Skin epidermis (tissue), 12 donors: ENCODE data around the gene LCA5L.
"Not testable (repeated sequence)": the region's sequence is repeated elsewhere in the genome, so short reads cannot be mapped to it uniquely, and the experiment has no call there.

Source experiments
- H3K27ac ChIP-seq, 21 experiments: fragments of 200-600 bp; sonication (generic) in 11 of 21; one replicate each; pipeline ENCODE4 v1.5.0; 2020; ENCODE audit warnings: mild to moderate bottlenecking in 3 of 21, inconsistent platforms in 2 of 21, moderate library complexity in 2 of 21
- H3K4me3 ChIP-seq, 7 experiments: fragments of 200-600 bp; sonication (generic) in 2 of 7; one replicate each; pipeline ENCODE4 v1.5.0; 2020; ENCODE audit warnings: inconsistent platforms in 2 of 7, mild to moderate bottlenecking in 2 of 7, moderate library complexity in 1 of 7

LCA5L gene

DNA sequence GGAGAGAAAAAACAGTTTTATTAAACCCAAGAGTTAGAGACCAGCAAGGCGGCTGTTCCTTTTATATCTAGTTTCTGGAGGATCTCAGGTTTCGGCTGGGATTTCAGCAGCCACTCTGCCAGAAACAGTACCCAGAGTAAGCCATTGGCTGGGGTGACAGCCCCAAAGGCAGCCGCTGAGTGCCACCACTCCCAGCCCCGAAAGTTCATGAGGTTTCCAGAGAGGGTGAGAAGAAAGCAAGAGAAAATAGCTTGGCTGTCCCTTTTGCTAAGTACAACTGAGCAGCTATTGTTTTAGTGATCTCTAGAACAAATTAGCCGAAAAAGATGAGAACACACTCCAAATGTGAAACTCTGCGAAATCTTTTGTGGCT, 7.4 kb upstream of the LCA5L start:
- H3K4me3 ChIP-seq = no peak overlapping the region
- peak overlapping the region in 2 of 21 experiments; percentile 14 to 19 for H3K27ac ChIP-seq

DNA sequence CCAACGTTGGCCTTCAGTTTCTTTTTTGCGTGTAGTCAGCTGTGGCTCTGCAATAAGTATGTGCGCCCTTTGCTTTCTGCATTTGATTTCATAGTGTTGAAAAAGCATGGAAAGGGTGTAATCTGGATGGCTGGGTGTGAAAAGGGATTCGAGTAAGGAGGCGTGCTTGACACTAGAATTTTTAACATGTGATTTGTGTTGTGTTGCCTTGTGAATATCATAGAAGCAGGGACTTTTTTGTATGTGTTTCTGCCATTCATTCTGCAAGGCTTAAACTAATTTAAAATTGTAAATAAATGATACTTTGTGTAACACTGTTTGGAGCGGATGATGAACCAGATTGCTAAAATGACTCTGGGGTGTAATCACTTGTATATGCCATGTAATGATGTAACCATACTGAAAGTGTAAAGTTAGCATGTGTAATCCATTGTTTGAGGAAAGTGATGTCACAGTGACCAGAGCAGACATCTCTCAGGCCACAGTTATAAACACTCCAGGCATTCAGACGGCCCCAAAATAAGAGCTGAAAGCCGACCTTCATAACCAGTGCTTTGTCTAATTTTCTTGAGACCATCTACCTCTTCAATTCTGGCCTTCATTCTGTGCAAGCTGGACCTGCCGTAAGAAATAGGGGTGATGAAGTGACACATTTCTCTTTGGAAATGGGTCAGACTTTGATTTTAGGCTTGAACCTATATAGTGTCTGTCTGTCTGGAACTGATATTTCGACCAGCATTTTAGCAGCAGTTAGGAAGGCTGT, 6.8 kb upstream of the LCA5L start:
- Histone ChIP-seq H3K27ac (peak overlapping the region in 2 of 21 experiments; percentile 14 to 19), H3K4me3 (no peak overlapping the region)

DNA sequence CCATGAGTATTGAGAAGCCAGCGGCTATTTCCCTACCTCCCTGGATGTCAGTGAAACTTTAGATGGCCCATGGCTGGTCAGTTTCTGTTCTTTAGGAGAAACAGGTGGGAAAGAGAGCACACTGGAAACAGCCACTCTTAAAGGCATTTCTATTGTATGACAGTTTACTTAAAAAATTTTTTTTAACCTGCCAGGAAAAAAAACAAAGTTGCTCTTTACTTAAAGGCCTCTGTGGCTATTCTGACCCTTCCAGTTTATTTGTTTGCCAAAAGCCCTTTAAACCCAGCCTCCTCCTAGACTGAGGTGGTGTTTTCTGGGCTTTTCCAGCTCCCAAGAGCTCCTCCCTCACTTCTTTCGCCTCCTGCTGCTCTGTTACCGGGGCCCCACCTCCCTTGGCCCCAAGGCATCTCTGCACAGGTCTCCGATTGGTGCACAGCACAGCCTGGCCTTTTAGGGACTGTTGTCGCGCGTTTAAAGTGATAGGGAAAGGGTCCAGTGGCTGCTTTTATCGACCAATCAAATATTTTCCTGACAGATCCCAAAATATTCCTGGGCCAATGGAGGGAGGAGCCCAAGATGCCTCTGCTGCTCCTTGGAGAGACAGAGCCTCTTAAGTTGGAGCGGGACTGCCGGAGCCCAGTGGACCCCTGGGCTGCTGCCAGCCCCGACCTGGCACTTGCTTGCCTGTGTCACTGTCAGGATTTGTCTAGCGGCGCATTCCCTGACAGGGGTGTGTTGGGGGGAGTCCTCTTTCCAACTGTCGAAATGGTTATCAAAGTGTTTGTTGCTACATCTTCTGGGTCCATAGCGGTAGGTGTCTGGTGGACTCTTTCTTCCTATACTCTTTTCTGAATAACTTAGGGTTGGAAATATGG, 6.0 kb upstream of the LCA5L start, which contains the start of gene SH3BGR:
Gene SH3BGR, plus strand, starts transcription at position 639 of the 875 bp plus-strand sequence. Its CDS starts 127 bp downstream, at position 766.
- Histone ChIP-seq H3K27ac (peak within 1 kb of the TSS in 3 of 21 experiments; percentile 12 to 19 (median 14)), H3K4me3 (peak within 1 kb of the TSS in 3 of 7 experiments; percentile 1 to 21 (median 17))

DNA sequence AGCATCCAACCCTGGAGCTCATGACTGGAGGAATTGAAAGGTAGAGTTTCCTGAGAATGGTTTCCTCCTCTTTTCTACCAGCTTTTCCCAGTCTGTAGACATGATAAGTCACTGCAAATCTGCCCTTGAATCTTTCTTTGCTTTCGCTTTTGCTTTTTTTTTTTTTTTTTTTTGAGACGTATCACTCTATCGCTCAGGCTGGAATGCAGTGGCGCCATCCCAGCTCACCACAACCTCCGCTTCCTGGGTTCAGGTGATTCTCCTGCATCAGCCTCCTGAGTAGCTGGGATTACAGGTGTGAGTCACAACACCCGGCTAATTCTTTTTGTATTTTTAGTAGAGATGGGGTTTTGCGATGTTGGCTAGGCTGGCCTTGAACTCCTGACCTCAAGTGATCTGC, 1.7 kb upstream of the LCA5L start:
- no peak overlapping the region for H3K27ac ChIP-seq
- no peak overlapping the region for H3K4me3 ChIP-seq

DNA sequence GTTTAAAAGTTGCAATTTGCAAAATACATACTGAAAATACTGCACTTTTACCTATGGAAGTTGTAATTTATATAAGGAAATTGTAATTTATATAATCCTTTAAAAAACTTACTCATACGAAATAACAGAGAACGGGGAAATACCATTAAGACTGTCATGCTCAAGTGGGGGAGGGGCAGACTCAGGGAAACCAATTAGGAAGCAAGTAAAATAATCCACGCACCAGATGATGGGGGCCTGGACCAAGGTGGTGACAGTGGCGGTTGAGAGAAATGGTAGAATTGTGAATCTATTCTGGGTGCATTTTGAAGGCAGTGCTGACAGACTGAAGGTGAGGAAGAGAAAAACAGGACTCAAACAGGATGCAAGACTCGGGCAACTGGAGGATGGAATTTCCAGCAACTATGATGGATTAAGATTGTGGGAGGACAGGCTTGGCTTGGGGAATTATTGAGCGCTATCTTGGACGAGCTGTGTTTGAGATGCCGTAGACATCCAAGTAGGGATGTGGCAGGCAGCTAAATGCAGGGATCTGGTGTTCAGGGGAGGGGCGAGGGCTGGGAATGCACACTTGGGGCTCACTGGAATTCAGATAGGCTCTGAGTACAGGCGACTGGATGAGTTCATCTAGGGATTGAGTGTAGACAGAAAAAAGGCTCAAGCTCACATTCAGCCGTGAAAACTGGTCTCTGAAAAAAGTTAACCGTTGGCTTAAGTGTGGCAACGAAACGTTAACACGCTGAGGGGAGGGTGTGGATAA, 977 bp downstream of the LCA5L start:
- peak overlapping the region in 14 of 21 experiments; percentile 83 to 94 (median 90) for H3K27ac ChIP-seq
- H3K4me3 ChIP-seq = peak overlapping the region; percentile 69 to 93 (median 78)

DNA sequence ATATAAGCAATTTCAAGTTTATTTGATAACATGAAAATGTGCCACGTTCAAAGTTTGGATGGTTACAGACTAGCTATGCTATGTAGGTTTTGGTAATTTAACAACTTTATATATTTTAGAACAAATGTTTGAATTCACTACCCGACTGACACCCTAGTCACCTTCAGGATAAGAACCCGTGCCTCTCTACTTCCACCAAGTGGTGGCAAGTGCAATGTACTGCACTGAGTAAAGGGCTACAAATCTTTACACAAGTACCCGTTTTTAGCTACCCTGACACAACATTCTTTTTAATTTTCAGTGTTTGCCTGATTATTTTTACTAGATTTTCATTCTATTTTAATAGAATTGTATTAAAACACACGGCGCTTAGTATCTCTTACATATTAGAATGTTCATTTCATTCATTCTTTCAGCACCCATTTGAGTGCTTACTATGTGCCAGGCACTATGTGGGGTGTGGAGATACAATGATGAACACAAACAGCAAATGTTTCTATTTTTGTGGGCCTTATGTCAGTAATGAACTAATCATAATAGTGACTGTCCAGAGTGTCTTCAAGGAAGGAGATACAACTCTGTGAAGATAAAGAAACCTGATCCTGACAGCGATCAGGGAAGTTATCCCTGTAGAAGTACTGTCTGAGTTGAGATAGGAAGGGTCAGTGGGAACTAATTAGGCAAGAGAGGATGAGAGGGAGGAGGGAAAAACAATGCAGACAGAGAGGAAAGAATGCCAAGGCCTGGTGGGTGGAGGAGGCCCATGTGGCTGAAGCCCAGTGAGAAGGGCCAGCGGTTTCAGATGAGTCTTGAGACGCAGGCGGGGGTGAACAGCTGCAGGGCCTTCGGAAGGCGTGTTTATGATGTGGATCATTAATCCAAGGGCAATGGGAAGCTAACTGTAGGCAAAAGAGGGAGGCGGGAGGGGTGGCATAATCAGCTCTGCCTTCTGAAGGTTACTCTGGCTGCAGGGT, 3.8 kb downstream of the LCA5L start:
- Histone ChIP-seq H3K27ac (no peak overlapping the region), H3K4me3 (no peak overlapping the region)

DNA sequence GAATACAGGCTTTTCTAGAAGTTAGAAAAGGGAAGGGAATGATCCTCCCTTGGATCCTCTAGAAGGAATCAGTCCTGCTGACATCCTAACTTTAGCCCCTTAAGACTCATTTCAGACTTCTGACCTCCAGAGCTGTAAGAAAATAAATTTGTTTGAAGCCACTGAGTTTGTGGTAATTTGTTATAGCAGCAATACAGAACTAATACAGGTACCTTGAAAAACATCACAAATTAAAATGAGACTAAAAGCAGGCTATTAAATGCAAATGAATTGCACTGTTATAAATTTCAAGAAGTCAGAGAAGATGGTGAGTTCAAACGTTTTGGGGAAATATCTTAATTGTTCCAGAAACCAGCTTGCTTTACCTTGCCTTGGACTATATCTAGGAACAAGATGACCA, 6.3 kb downstream of the LCA5L start:
- H3K27ac ChIP-seq = no peak overlapping the region
- H3K4me3 ChIP-seq = no peak overlapping the region

DNA sequence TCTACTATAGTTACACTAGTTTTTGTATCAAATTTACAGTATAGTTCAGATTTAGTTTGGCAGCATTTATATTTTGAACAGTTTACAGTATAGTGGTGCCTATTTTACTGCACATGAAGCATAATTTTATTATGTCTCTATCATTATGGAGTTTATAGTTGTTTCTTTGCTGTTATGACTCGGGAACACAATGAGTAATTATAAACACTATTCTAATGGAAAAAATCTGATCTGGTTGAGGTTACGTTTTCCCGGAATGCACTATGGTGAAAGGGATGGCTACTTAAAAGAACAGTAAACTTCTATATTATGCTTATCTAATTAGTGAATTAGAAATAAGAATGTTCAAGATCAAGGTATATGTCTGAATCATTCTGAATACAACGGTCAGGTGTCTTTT, 10.6 kb downstream of the LCA5L start:
- Histone ChIP-seq H3K27ac (no peak overlapping the region), H3K4me3 (no peak overlapping the region)

DNA sequence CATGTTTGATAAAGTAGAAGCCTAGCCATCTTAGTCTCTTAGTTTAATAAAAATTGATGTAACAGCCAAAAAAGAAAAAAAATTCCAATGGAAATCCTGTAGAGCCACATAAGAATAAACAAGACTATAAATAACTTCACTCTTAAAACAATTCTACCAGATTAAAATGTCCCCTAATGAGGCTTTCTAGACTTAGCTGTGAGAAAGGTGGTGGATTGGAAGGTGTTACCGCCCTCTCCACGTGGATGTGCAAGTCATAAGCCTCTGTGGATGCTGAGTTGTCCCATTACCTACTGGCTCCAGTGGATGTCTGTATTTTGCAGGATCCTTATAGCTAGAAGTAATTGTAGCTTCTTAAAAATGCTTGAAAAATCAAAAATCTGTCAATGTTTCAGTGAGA, 14.6 kb downstream of the LCA5L start:
- H3K4me3 ChIP-seq = no peak overlapping the region
- H3K27ac ChIP-seq = no peak overlapping the region

DNA sequence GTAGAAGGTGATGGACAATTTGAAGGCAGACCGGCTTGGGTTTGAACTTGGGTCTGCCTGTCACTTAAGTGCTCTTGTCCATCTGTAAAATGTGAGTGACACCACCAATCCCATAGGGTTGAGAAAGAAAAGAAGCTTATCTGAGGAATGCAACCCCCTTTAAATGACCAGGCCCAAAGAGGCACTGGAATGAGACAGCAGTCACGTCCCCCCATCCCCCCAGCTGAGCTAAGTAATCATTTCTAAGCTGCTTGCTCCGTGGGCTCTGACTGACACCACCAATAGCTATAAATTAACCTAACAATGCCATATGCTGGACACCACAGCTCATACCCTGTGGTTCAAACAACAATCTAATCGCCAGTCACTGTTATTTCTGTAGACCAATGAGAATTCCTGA, 15.1 kb downstream of the LCA5L start:
- H3K4me3 ChIP-seq = no peak overlapping the region
- no peak overlapping the region for H3K27ac ChIP-seq

DNA sequence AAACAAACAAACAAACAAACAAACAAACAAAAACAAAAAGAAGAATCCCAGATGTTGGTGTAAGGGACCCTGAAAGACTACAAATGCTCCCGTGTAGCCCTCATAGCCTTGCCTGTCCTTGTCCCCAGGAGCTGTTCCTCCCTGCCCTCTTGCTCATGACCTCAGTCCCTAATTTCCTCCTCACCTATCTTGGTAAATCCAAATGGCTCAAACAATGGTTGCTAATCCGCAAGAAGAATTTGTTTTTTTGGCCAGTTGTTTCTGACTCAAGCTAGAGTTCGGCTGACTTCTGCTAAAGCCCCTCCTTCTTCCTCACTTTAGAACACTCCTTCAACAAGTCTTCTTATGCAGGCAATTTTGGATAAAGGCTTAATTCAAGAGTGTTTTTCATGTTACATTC, 15.6 kb downstream of the LCA5L start:
- H3K27ac ChIP-seq = no peak overlapping the region
- H3K4me3 ChIP-seq = no peak overlapping the region

DNA sequence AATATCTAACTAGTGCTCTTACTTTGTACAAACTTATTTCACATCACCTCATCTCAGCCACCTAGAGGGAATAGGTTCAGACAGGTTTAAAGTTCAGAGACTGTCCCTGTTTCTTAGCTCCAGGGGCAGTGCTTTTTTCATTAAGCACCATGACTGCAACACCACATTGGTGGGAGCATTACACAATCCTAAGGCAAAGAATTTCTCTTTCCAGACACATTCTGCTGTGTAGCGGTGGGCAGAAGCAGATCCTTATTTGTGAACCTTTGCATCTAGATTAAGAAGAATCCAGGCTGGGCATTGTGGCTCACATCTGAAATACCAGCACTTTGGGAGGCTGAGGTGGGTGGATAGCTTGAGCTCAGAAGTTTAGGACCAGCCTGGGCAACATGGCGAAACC, 16.1 kb downstream of the LCA5L start:
- H3K27ac ChIP-seq = no peak overlapping the region

DNA sequence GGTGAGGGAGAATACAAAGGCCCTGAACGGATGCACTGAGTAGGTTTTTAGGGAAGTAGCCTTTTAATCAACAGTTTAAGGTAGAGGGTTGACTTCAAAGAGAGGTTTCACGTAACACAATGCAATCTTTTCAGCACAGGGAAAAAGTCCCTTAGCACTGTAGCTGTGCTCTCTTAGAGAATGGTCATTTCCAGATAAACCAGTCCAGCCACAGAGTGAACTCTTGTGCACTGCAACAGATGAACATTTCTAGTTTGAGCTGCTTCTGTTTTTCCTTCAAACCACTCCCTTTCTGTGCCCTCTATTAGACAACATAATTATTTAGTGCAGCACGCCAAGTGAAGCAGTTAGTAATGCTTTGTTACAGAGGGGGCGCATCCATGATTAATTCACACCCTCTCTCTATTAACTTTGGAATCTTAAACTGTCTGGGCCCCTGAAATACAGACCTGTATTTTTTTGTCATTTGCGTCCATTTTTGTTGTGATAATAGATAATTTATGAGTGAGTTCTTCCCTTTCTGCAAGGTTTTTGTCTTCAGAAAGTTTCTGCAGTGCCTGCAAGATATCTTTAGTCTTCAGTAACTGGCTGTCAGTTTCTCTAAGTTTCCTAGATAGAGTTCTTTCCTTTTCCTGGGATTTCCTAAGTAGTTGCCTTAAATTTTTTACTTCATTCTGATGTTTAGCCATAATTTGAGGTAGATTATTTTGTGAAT, 22.9 kb downstream of the LCA5L start:
- Histone ChIP-seq H3K27ac (no peak overlapping the region), H3K4me3 (no peak overlapping the region)

More for the DNA sequence above, 16.1 kb downstream of the LCA5L start:
- no peak overlapping the region for H3K4me3 ChIP-seq

DNA sequence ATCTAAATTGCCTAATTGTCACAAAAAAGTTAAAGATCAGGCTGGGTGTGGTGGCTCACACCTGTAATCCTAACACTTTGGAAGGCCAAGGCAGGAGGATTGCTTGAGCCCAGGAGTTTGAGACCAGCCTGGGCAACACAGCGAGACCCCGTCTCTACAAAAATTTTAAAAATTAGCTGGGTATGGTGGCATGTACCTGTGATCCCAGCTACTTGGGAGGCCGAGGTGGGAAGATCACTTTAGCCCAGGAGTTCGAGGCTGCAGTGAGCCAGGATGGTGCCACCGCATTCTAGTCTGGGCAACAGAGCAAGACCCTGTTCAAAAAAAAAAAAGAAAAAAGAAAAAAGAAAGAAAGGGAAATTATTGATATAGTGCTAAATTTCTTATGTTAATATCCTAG, 26.4 kb downstream of the LCA5L start:
- H3K4me3 ChIP-seq, H3K27ac ChIP-seq: not testable (repeated sequence)

DNA sequence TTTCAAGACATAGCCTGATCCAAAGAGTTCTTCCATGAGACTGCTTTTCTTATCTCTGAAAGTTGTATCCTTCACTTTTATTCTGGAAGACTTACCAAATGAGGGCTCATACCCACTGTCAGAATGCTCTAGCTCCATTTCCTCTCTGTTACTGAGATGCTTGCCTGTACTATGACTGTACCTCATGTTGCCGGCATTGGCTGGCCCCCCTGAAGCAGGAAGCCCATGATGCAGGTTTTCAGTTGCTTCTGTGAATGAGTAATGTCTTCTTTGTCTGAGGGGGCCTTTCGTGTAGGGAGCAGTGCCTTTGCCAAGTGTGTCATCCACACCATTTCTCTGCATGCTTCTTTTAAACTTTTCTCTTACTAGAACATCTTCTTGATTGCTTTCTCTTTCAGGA, 39.5 kb downstream of the LCA5L start:
- Histone ChIP-seq H3K4me3 (no peak overlapping the region), H3K27ac (no peak overlapping the region)

DNA sequence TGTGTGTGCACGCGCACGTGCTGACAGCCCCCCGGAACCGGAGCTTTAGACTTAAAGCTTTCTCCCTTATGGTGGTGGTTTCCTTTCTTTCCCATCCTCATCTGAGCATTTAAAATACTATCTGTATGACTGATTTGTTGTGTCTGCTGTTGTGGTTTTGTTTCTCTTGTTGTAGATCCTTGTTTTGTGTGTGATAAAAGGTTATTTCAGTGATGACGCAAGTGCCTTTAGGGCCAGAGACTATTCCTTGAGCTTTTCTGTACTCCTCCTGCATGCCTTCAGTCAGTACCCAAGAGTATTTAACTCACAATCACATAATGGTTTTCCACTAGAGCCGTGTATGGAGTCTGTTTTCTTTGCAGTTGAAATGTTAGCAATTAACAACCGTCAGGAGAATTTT, 45.4 kb downstream of the LCA5L start:
- Histone ChIP-seq H3K4me3 (no peak overlapping the region), H3K27ac (no peak overlapping the region)

DNA sequence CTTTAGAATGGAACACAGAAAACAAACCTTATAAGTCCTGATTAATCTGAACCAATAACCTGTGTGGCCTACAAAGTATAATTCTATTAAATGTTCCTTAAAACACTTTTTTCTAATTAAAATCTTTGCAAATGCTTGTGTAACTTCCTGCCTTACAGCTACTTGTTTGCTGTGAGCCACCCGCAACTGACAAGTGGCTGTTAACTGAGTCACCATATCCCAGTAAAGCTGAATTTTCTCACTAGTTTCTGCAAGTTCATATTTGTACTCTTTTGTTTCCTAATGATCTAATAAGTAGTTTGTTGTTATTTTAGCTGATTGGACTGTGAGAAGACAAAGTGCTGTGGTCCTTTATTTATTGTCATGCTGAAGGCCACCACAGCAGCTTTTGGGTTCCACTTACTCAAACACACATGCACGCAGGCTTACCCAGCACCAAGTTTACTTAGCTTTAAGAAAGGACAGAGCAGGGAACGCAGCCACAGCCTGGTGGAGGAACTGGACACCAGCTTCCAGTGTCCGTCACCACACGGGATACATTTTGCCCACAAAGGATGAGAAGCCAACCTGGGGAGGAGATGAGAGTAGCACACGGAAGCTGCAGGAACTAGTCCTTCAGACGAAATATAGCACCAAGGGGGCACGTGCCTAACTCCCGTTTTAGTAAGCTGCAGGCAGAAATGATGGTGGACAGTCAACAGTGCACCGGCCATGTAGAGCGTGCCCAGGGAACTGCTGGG, 47.8 kb downstream of the LCA5L start:
- H3K4me3 ChIP-seq = no peak overlapping the region

DNA sequence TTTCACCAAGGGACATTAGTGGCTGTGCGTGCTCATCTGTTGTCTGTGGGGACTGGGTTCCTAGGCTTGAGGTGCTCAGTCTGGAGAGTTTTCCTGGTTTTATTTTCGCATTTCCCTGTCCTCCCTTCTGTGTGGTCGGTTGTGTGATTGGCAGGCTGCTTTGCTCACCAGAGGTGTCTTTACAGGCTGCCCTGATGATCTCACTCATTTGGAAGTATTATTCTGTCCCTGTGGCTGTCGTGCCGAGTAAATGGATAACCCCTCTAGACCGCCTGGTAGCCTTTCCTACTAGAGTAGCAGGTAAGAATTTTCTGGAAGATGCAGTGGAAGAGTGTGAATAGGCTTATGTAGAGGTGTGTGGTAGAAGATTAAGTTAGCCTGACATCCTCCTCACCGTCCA, 52.6 kb downstream of the LCA5L start:
- H3K27ac ChIP-seq = no peak overlapping the region
- no peak overlapping the region for H3K4me3 ChIP-seq

More for the DNA sequence above, 47.8 kb downstream of the LCA5L start:
- H3K27ac ChIP-seq = no peak overlapping the region
